GM19043 (cell line): ENCODE measurements around the gene MRPS7.
A peak's percentile ranks its signal among the peaks of the same experiment; 100 is the strongest.
"Not testable (repeated sequence)": the region's sequence is repeated elsewhere in the genome, so short reads cannot be mapped to it uniquely, and the experiment has no call there.

Experiments used
- ATAC-seq: cut with Tn5 transposase; IDR thresholded peaks from one replicate; pipeline ENCODE4 v1.9.1; 2021; ENCODE audit warnings: low read depth; ENCODE audit not compliant: unreplicated experiment

MRPS7 gene

GRCh38 chr17:75270218-75270965, 8.7 kb downstream of the MRPS7 start:
- ATAC-seq = peak; percentile 28

GRCh38 chr17:75270966-75271232, 9.2 kb downstream of the MRPS7 start, which contains the start of gene MIF4GD:
Gene MIF4GD, minus strand, starts transcription at chr17:75271231. Its CDS starts 1,036 bp downstream, at chr17:75270195.
- no peak for ATAC-seq

- peak; percentile 55 for ATAC-seq
These were observed 9.7 kb downstream of the MRPS7 start for GRCh38 chr17:75271233-75271954.

- ATAC-seq = no peak
These were observed 10.5 kb downstream of the MRPS7 start for GRCh38 chr17:75271955-75272847.

GRCh38 chr17:75272848-75273184, 11.1 kb downstream of the MRPS7 start:
- no peak for ATAC-seq

- no peak for ATAC-seq
These were observed 12.5 kb downstream of the MRPS7 start for GRCh38 chr17:75273977-75274708.

- no peak for ATAC-seq
These were observed 16.0 kb downstream of the MRPS7 start for GRCh38 chr17:75277664-75278071.

- ATAC-seq = not testable (repeated sequence)
These were observed 18.5 kb downstream of the MRPS7 start for GRCh38 chr17:75280189-75280588.

GRCh38 chr17:75285123-75285522, 23.4 kb downstream of the MRPS7 start:
- ATAC-seq = no peak

GRCh38 chr17:75287221-75287620, 25.5 kb downstream of the MRPS7 start:
- ATAC-seq = no peak

GRCh38 chr17:75288359-75288758, 26.7 kb downstream of the MRPS7 start:
- no peak for ATAC-seq

GRCh38 chr17:75288770-75289114, 27.1 kb downstream of the MRPS7 start:
- ATAC-seq = no peak

- peak; percentile 94 for ATAC-seq
These were observed 27.6 kb downstream of the MRPS7 start, which contains the start of gene SLC25A19 for GRCh38 chr17:75289115-75289831. Gene SLC25A19, minus strand, starts transcription at chr17:75289433. Its CDS starts 2,669 bp downstream, at chr17:75286764.

- ATAC-seq = peak; percentile 8
These were observed 28.2 kb downstream of the MRPS7 start for GRCh38 chr17:75289832-75290337.

- not testable (repeated sequence) for ATAC-seq
These were observed 31.2 kb downstream of the MRPS7 start for GRCh38 chr17:75292810-75293448.

- ATAC-seq = peak; percentile 65
These were observed 33.8 kb downstream of the MRPS7 start for GRCh38 chr17:75295201-75296158.

- ATAC-seq = no peak
These were observed 38.6 kb downstream of the MRPS7 start for GRCh38 chr17:75300280-75300679.

GRCh38 chr17:75301049-75301448, 39.4 kb downstream of the MRPS7 start:
- ATAC-seq = no peak
